Spleen (tissue), 11 donors: ENCODE measurements around the gene CACNA2D1. TPM values are rescaled to one million over a fixed set of nuclear protein-coding genes. Genes with fewer than 3 reads are reported as not detected.

Experiments
- DNase-seq: peaks from one replicate; pipeline ENCODE4 v3.0.0-alpha.2; 2020
- H3K27ac ChIP-seq, 8 donors: fragments of 200-600 bp; sonication (generic) in 7 of 8; 1 replicate in 4 of 8; 2 replicates in 4 of 8; pipeline versions ENCODE4 v1.5.0 to v1.8.0; 2016 to 2021; ENCODE audit warnings: inconsistent platforms in 4 of 8, mild to moderate bottlenecking in 4 of 8, moderate library complexity in 1 of 8
- H3K27me3 ChIP-seq, 7 donors: fragments of 200-600 bp; sonication (generic) in 6 of 7; replicated peaks in 1 of 7; 1 replicate in 4 of 7; 2 replicates in 3 of 7; pipeline versions ENCODE4 v1.5.0 to v1.8.0; 2016 to 2021; ENCODE audit warnings: inconsistent platforms in 3 of 7, mild to moderate bottlenecking in 1 of 7
- H3K36me3 ChIP-seq, 6 donors: fragments of 200-600 bp; sonication (generic) in 5 of 6; 1 replicate in 4 of 6; 2 replicates in 2 of 6; pipeline versions ENCODE4 v1.5.0 to v1.8.0; 2016 to 2021; ENCODE audit warnings: inconsistent platforms in 2 of 6
- H3K4me1 ChIP-seq, 6 donors: fragments of 200-600 bp; sonication (generic) in 5 of 6; 1 replicate in 3 of 6; 2 replicates in 3 of 6; pipeline versions ENCODE4 v1.5.0 to v1.8.0; 2016 to 2021; ENCODE audit warnings: inconsistent platforms in 3 of 6
- H3K4me3 ChIP-seq, 8 donors: fragments of 200-600 bp; sonication (generic) in 7 of 8; 1 replicate in 4 of 8; 2 replicates in 4 of 8; pipeline versions ENCODE4 v1.5.0 to v1.8.0; 2016 to 2021; ENCODE audit warnings: inconsistent platforms in 4 of 8, mild to moderate bottlenecking in 4 of 8, moderate library complexity in 2 of 8
- H3K9me3 ChIP-seq, 8 donors: fragments of 200-600 bp; sonication (generic) in 7 of 8; 1 replicate in 4 of 8; 2 replicates in 4 of 8; pipeline versions ENCODE4 v1.5.0 to v1.8.0; 2016 to 2021; ENCODE audit warnings: inconsistent platforms in 4 of 8
- POLR2A ChIP-seq, 3 donors: fragments of 450-650 bp; IDR thresholded peaks; one replicate each; pipeline ENCODE4 v1.5.1; 2017; ENCODE audit warnings: antibody characterized with exemption in 3 of 3, mild to moderate bottlenecking in 1 of 3
- POLR2AphosphoS5 ChIP-seq, 3 donors: sonication (generic); formaldehyde crosslinking; IDR thresholded peaks; one replicate each; pipeline ENCODE4 v1.5.1; 2017; ENCODE audit warnings: antibody characterized with exemption in 3 of 3
- WGBS, 5 donors: extraction: QIAGEN DNeasy Blood & Tissue Kit in 3 of 5; methylation state at CpG; one replicate each; pipeline versions ENCODE4 v1.1.5 to v1.1.7; 2013 to 2018; 5-methylcytosine and 5-hydroxymethylcytosine counted together
- intact Hi-C: fragments of 100-400 bp; cut with DNase I; formaldehyde crosslinking; loops from one replicate; pipeline ENCODE4 v1.15.0; 2023; ENCODE audit warnings: low total_unique reads
- polyA plus RNA-seq, 3 donors: library from polyadenylated mRNA; stranded (reverse); fragments of 200-250 nt; gene quantifications; one replicate each; pipeline ENCODE4 v1.2.1, GENCODE V29; 2013
- total RNA-seq, 7 donors: library from RNA; depleted of rRNA in 3 of 7; stranded (reverse); fragments of >200 nt in 3 of 7; fragmentation: NEBNext Ultra II Directional in 4 of 7; extraction: Animal tissue kit (Norgen Biotek cat#: 25700) in 4 of 7; gene quantifications; one replicate each; pipeline versions ENCODE4 v1.1.0 to v1.2.1, GENCODE V29; 2016 to 2021
- TF ChIP-seq, protein P1 (sequence below), 11 experiments: fragments of 200-600 bp in 7 of 11; fragments of 450-650 bp in 4 of 11; sonication (generic) in 4 of 11; IDR thresholded peaks in 8 of 11; conservative IDR thresholded peaks in 3 of 11; 1 replicate in 7 of 11; 2 replicates in 4 of 11; pipeline versions ENCODE4 v1.4.0 to v1.8.0; 2016 to 2021; ENCODE audit warnings: antibody characterized with exemption in 11 of 11, inconsistent platforms in 4 of 11, mild to moderate bottlenecking in 1 of 11
- donor health status: healthy with polysubstance abuse.
- donor health status: DM: no; HTN: no; CAD: no; lungs with moderate emphysema.
- donor health status: DM: no; HTN: no; CAD: no.
- donor health status: Bipolar disorder and iron deficiency.
- donor health status: healthy.
- donor health status: DM: no; HTN: no; CAD: no.
- donor health status: DM: yes; HTN: yes; CAD: no.

CACNA2D1 gene
- total and polyA plus RNA-seq, 10 donors = 1.7 to 24.0 (median 15.2) TPM

DNA sequence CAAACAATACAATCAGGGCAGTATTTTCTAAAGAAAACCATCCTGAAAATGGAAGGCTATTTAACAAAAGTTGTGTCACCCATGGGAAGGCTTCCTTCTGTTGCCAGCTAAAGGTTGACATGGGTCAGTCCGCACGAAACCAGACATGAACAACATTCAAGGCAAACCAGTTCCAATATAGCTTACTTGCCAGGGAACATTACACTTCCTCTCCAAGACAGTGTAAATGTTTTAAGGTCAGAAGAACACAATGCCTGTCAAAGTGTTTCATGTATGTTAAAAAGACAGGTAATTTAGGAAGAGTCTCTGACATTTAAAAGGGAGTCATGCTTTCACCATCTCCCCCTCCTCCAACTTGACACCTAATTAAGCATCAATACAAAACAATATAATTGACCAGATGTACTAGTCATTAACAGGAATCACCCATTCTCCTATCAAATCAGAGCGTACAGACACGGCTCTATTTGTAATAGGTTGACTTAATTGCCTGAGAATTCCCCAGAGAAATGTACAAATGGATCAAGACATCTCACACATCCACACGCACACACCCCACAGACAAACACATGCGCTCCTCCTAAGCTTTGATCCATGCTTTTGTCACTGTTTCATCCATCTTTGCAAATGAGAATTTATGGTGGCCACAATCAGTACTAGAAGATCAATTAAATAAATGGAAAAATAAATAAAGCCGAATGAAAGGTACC is 69.5 kb downstream of the CACNA2D1 start:
- TF ChIP-seq POLR2AphosphoS5 (IDR thresholded peaks at IDR 0.05) = no peak
- TF ChIP-seq, protein P1, sequence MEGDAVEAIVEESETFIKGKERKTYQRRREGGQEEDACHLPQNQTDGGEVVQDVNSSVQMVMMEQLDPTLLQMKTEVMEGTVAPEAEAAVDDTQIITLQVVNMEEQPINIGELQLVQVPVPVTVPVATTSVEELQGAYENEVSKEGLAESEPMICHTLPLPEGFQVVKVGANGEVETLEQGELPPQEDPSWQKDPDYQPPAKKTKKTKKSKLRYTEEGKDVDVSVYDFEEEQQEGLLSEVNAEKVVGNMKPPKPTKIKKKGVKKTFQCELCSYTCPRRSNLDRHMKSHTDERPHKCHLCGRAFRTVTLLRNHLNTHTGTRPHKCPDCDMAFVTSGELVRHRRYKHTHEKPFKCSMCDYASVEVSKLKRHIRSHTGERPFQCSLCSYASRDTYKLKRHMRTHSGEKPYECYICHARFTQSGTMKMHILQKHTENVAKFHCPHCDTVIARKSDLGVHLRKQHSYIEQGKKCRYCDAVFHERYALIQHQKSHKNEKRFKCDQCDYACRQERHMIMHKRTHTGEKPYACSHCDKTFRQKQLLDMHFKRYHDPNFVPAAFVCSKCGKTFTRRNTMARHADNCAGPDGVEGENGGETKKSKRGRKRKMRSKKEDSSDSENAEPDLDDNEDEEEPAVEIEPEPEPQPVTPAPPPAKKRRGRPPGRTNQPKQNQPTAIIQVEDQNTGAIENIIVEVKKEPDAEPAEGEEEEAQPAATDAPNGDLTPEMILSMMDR (IDR thresholded peaks at IDR 0.05 in 8 of 11, conservative IDR thresholded peaks at IDR 0.05 in 3 of 11) = no peak
- TF ChIP-seq POLR2A (IDR thresholded peaks at IDR 0.05) = no peak
- no peak for DNase-seq
- intact Hi-C loops = loop anchor here (10.0 kb wide), 1 partner anchor 59 kb away; no protein-coding TSS in a partner anchor

DNA sequence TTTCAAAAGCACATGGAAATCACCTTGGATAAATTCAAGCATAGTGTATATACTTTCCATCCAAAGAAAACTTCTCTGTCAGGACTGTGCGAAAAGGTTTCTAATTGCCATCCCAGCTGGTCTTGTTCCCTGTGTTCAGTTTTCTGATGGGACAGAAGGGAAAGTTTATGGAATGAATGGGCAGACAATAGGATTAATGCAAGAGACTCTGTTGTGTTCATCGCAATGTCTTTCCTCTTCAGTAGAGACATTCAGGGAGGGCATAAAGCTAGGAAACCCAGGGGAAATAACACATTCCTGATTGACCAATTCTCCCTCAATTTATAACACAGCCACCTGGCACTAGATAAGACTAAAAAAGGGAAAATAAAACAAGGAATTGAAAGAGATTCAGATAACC is 78.9 kb downstream of the CACNA2D1 start:
- 88 to 98% (median 94%) methylated on average over 2 of the region's 2 CpGs for WGBS, 5 donors
- intact Hi-C loops = no loop called here

More for the DNA sequence above, 69.5 kb downstream of the CACNA2D1 start:
- 66 to 80% (median 69%) methylated on average over 7 of the region's 7 CpGs for WGBS, 5 donors
- Histone ChIP-seq H3K4me1 (no peaks in the 10 kb centered on the region), H3K36me3 (no peaks in the 10 kb centered on the region), H3K27ac (no peak overlapping the region), H3K27me3 (no peaks in the 10 kb centered on the region), H3K9me3 (no peaks in the 10 kb centered on the region), H3K4me3 (no peak overlapping the region)

DNA sequence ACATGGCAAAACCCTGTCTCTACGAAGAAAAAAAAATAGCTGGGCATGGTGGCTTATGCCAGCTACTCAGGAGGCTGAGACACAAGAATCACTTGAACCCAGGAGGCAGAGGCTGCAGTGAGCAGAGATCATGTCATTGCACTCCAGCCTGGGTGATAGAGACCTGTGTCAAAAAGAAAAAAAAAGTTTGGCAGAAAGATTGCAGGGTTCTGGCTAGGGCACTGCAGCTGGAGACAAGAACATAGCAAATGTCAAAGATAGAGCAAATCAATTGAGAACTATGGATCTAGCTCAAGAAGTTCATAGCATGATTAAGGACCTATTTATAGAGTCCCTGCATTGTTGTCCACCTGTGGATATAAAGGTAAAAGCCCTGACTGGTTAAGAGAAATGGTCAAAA is 79.5 kb downstream of the CACNA2D1 start:
- H3K4me3 ChIP-seq = no peak overlapping the region
- WGBS, 5 donors = 67 to 83% (median 79%) methylated on average over 1 of the region's 1 CpG
- H3K4me1 ChIP-seq = no peaks in the 10 kb centered on the region
- H3K27me3 ChIP-seq = no peaks in the 10 kb centered on the region
- intact Hi-C loops = no loop called here
- H3K36me3 ChIP-seq = no peaks in the 10 kb centered on the region
- no peak overlapping the region for H3K27ac ChIP-seq
- TF ChIP-seq, protein P1 (IDR thresholded peaks at IDR 0.05 in 8 of 11, conservative IDR thresholded peaks at IDR 0.05 in 3 of 11) = no peak
- TF ChIP-seq POLR2AphosphoS5 (IDR thresholded peaks at IDR 0.05) (no peak), POLR2A (IDR thresholded peaks at IDR 0.05) (no peak)
- no peaks in the 10 kb centered on the region for H3K9me3 ChIP-seq
- DNase-seq = no peak

More for the DNA sequence above, 78.9 kb downstream of the CACNA2D1 start:
- Histone ChIP-seq H3K9me3 (no peaks in the 10 kb centered on the region), H3K27ac (no peak overlapping the region), H3K27me3 (no peaks in the 10 kb centered on the region), H3K4me1 (no peaks in the 10 kb centered on the region), H3K36me3 (no peaks in the 10 kb centered on the region), H3K4me3 (no peak overlapping the region)
- no peak for TF ChIP-seq POLR2A (IDR thresholded peaks at IDR 0.05)
- TF ChIP-seq POLR2AphosphoS5 (IDR thresholded peaks at IDR 0.05) = no peak
- TF ChIP-seq, protein P1 (IDR thresholded peaks at IDR 0.05 in 8 of 11, conservative IDR thresholded peaks at IDR 0.05 in 3 of 11) = no peak
- DNase-seq = no peak

DNA sequence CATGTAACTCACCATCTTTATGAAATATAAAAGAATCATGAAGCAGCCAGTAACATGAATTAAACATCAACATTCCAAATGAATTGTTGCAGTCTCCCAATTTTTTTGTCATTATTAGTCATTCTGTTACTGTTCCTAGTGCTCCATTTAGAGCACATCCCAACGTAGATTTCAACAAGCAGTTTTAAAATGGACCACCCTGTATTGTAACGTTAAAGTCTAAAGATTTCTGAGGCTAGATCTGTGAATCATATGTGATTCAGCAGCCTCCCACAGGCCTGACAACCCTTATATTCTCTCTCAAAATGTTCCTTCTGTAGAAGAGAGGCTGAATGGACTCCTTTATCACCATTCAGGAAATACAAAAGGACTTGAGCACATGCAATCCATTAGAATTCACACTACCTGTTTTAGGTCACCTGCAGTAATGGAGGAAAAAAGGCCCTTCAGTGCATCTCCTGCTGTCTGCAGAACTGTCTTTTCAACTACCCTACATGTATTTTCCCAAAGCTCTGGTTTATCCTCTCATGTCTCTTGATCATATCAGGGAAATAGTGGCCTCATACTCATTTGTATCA is 81.4 kb downstream of the CACNA2D1 start:
- H3K4me1 ChIP-seq = no peaks in the 10 kb centered on the region
- no peak for TF ChIP-seq POLR2AphosphoS5 (IDR thresholded peaks at IDR 0.05)
- TF ChIP-seq, protein P1 (IDR thresholded peaks at IDR 0.05 in 8 of 11, conservative IDR thresholded peaks at IDR 0.05 in 3 of 11) = no peak
- H3K27me3 ChIP-seq = no peaks in the 10 kb centered on the region
- no peak for DNase-seq
- no peaks in the 10 kb centered on the region for H3K9me3 ChIP-seq
- intact Hi-C loops = no loop called here
- no peak overlapping the region for H3K4me3 ChIP-seq
- H3K27ac ChIP-seq = no peak overlapping the region
- 81 to 91% (median 87%) methylated on average over 2 of the region's 2 CpGs for WGBS, 5 donors
- H3K36me3 ChIP-seq = no peaks in the 10 kb centered on the region
